GM12891 (cell line): ENCODE results near the gene NLRP10. TPM values are rescaled to one million over a fixed set of nuclear protein-coding genes. Genes with fewer than 3 reads are reported as not detected.

Source experiments
- DNase-seq: peaks from one replicate; pipeline ENCODE4 v3.0.0; 2011; ENCODE audit warnings: low spot score; ENCODE audit not compliant: insufficient read length
- FAIRE-seq: peaks from 2 replicates; lab custom pipeline; 2011; peaks lifted over from hg19 to GRCh38; lab: Jason Lieb, UNC
- PAX5 ChIP-seq: IDR thresholded peaks from 2 replicates; pipeline ENCODE4 v1.6.1; 2011; ENCODE audit warnings: low read length, moderate library complexity, mild to moderate bottlenecking; ENCODE audit not compliant: insufficient read depth, severe bottlenecking
- POLR2A ChIP-seq: IDR thresholded peaks from 2 replicates; pipeline ENCODE4 v1.6.1; 2011; ENCODE audit warnings: low read depth, low read length, control low read depth
- POLR2AphosphoS5 ChIP-seq: IDR thresholded peaks from 2 replicates; pipeline ENCODE4 v1.6.1; 2011; ENCODE audit warnings: low read depth, low read length, control low read depth
- POU2F2 ChIP-seq: IDR thresholded peaks from 2 replicates; pipeline ENCODE4 v1.6.1; 2011; ENCODE audit warnings: low read depth, mild to moderate bottlenecking, control low read depth, low read length, moderate library complexity
- SPI1 ChIP-seq: IDR thresholded peaks from 2 replicates; pipeline ENCODE4 v1.6.1; 2011; ENCODE audit warnings: low read depth, low read length, control low read depth
- TAF1 ChIP-seq: IDR thresholded peaks from 2 replicates; pipeline ENCODE4 v1.6.1; 2011; ENCODE audit warnings: low read depth, low read length, control low read depth
- polyA plus RNA-seq: library from polyadenylated mRNA; unstranded; fragments of >200 nt; gene quantifications from one replicate; pipeline ENCODE4 v1.2.1, GENCODE V29; 2012; ENCODE audit warnings: low read depth, missing spikeins, inconsistent platforms; ENCODE audit not compliant: missing spikeins

NLRP10 gene, protein sequence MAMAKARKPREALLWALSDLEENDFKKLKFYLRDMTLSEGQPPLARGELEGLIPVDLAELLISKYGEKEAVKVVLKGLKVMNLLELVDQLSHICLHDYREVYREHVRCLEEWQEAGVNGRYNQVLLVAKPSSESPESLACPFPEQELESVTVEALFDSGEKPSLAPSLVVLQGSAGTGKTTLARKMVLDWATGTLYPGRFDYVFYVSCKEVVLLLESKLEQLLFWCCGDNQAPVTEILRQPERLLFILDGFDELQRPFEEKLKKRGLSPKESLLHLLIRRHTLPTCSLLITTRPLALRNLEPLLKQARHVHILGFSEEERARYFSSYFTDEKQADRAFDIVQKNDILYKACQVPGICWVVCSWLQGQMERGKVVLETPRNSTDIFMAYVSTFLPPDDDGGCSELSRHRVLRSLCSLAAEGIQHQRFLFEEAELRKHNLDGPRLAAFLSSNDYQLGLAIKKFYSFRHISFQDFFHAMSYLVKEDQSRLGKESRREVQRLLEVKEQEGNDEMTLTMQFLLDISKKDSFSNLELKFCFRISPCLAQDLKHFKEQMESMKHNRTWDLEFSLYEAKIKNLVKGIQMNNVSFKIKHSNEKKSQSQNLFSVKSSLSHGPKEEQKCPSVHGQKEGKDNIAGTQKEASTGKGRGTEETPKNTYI
- not detected for polyA plus RNA-seq

DNA sequence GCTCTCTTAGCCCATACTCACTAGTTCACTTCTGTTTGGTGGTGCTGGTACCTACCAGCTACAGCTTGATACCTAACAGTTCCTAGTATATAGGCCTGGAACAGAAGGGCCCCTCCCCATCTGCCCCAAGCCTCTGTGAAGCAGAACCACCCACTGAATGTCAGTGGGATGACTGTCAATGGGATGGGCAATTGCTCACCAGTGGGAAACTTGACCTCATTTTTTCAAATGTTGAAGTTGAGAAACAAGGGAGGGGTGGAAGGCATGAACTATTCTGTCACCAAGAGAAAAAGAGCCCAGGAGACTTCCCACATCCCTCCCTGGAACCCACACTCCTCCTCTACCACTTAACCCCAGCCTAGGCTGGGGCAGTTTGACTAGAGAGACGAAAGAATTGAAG lies at the start of gene NLRP10:
NLRP10 (minus strand) TSS at position 62 of the 400 bp plus-strand sequence. CDS start 1,952 bp downstream, outside the sequence.
- no peak for DNase-seq
- no peak for FAIRE-seq
- TF ChIP-seq TAF1 (no peak), POLR2AphosphoS5 (no peak), POU2F2 (no peak), PAX5 (no peak), POLR2A (no peak)

DNA sequence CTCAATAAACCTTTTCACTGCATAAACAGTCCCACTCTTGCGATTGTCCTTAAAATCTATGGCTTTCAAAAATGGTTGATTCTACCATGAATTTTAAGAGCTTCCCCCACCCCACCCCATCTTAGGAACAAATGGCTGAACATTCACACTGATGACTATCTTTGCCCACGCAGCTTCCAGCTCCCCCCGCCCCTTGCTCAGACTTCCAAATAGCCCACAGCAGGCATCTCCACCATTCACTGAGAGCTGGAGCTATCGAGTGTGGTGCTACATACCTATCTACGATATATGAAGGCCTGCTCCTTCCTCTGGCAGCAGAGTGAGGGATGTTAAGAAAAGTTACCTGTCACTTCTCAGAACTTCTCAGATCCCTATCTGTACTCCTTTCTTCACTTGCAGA lies 48.6 kb upstream of the NLRP10 start:
- DNase-seq (no peak), FAIRE-seq (no peak)
- TF ChIP-seq PAX5 (no peak), POLR2AphosphoS5 (no peak), POLR2A (no peak), SPI1 (no peak), POU2F2 (no peak), TAF1 (no peak)

DNA sequence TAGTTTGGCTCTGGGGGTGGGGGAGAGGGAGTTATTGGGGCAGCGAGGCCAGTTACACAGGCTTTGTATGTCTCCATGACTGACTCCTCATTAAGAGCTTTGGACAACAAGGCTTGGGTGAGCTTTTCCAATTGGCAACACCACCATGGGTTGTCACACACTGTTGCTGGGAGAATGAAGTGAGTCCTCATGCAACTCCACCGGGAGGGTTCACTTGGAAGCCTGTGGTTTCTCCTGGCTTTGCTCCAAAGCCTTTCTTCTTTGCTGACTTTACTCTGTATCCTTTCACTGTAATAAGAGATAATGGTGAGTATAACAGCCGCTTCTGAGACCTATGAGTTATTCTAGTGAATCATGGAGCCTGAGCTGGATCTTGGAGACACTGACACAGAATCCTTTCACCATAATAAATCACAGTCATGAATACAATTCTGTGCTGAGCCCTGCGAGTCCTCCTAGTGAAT lies 46.8 kb upstream of the NLRP10 start:
- no peak for FAIRE-seq
- TF ChIP-seq SPI1 (no peak), POLR2A (no peak), TAF1 (no peak), POU2F2 (no peak), PAX5 (no peak), POLR2AphosphoS5 (no peak)
- no peak for DNase-seq

DNA sequence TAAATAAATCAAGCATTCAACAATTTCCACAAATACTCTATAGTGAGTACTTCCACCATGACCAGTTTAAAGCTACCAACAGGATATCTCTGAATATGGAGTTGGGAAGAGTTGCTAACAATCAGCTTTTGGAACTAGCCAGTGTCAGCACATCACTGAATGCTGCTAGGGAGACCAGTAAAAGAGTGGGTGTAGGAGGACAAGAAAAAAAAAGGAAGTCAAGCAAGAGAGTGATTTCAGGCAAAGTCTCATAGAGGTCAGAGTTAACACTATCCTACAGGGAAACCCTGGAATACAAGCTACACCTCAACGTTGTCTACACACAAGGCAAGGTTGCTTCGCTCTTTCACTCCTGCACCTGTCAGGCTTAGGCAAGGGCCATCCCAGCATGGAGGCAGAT lies 46.1 kb upstream of the NLRP10 start:
- TF ChIP-seq SPI1 (peak; percentile 14; the same call in 1 of the 2 replicates), POLR2AphosphoS5 (no peak)
- FAIRE-seq (no peak), DNase-seq (no peak)

DNA sequence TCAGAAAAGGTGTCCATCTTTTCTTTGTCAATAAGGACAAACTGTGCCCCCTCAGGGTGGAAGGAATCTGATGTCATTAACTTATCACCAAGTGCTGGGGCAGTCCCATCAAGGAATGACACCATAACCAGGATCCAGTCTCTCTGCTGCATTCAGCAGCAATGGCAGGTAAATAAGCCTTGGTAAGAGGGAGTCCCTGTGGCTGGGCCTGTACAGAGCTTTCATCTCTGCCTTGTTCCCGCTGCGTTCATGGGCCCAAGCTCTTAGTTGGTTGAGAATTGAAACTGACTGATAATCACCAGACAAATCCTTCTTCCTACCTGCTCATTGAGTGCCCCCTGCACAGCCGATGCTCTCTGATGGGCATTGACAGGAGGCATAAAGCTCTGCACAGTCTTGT lies 44.6 kb upstream of the NLRP10 start:
- DNase-seq = no peak
- TF ChIP-seq POLR2AphosphoS5 = no peak
- no peak for TF ChIP-seq PAX5
- TF ChIP-seq TAF1 = no peak
- no peak for TF ChIP-seq POU2F2
- TF ChIP-seq SPI1 = no peak
- TF ChIP-seq POLR2A = no peak
- no peak for FAIRE-seq

DNA sequence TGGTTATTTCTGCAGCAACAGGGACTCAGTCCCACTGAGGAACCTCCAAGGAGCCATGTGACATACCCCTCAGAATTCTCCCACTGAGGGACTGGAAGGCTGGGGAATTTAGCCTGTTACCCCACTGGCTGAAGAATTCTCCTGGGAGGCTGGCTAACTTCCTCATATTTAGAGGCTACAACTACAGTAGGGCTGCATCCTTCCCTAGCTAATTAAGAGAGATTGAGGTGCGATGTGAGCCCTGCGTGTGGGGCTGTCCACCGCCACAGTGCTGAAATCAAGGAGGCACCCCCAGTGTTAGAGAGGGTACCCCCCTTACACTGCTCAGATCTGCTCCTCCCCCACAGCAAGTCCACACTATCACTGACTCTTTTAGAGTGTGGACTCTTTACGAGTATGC lies 43.0 kb upstream of the NLRP10 start:
- TF ChIP-seq SPI1 (no peak), PAX5 (no peak), TAF1 (no peak), POU2F2 (no peak), POLR2AphosphoS5 (no peak), POLR2A (no peak)
- FAIRE-seq (no peak), DNase-seq (no peak)

DNA sequence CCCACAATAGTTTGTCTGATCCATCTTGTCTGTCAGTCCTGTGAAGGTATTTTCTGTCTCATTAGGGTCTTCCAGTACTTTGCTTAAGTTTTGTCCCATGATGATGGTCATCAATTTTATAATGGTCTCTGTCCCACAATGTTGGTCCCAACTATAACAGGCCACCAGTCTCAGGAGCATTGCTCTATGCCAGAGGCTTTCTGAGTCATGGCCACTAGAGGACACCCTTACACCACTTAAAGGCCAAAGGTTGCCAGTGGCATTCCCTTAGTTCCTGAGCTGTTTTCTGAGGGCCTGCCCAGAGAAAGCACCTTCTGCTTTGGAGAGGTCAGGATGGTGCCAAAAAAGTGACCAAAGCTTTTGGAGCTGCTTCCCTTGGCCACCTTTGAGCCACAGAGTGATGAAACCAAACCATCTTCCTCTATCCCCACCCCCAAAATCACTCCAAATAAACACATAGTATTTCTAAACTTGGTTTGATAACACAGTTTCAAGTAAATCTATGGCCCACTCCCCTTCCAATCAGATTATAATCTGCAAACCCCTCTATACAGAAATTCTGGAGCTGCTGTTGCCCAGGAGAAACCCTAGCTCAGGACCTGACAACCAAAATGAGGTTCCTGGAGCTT lies 41.2 kb upstream of the NLRP10 start:
- DNase-seq = peak; percentile 31

DNA sequence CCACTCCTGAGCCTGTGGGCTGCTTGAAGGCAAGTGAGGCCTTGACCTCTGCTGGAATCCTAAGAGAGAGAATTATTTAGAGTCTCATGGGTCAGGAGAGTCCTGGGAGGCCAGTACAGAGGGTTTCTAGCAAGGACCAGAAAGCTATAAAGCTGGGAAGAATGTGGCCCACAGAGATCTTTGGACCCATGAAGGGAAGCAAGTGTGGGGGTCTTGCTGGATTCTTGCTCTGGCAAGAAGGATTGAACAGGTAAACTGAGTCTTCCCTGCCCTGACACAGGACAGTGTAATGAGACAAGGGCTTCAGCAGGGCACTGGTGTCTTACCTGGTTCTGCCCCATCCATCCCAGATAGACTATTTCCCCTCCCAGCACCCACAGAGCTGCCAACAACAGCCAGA lies 40.3 kb upstream of the NLRP10 start:
- DNase-seq = no peak
- FAIRE-seq = no peak
- TF ChIP-seq SPI1 = no peak
- TF ChIP-seq PAX5 = no peak
- no peak for TF ChIP-seq POLR2AphosphoS5
- no peak for TF ChIP-seq POU2F2
- no peak for TF ChIP-seq POLR2A
- no peak for TF ChIP-seq TAF1

More for the DNA sequence above, 41.2 kb upstream of the NLRP10 start:
- FAIRE-seq = peak; percentile 86
- no peak for TF ChIP-seq TAF1
- TF ChIP-seq SPI1 = no peak
- TF ChIP-seq POLR2AphosphoS5 = no peak
- TF ChIP-seq PAX5 = no peak
- no peak for TF ChIP-seq POU2F2
- no peak for TF ChIP-seq POLR2A

DNA sequence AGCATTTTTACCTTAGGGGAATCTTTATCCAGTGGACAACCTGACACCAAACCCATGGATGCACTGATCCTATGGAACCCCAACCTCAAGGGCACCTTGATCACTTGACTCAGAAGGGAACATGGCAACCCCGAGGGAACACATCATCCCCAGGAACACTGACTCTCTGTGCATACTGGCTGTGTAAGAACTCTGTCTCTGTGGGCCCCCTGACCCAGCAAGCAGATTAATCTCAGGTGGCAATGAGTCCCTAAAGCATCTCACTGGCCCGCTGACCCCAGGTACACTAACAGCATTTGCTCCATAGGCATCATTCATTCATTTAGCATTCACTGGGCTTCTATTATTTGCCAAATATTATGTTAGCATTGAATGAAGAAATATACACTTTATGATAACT lies 38.8 kb upstream of the NLRP10 start:
- FAIRE-seq (no peak), DNase-seq (no peak)
- TF ChIP-seq PAX5 = no peak
- no peak for TF ChIP-seq POLR2A
- no peak for TF ChIP-seq POLR2AphosphoS5
- no peak for TF ChIP-seq POU2F2
- no peak for TF ChIP-seq SPI1
- TF ChIP-seq TAF1 = no peak

DNA sequence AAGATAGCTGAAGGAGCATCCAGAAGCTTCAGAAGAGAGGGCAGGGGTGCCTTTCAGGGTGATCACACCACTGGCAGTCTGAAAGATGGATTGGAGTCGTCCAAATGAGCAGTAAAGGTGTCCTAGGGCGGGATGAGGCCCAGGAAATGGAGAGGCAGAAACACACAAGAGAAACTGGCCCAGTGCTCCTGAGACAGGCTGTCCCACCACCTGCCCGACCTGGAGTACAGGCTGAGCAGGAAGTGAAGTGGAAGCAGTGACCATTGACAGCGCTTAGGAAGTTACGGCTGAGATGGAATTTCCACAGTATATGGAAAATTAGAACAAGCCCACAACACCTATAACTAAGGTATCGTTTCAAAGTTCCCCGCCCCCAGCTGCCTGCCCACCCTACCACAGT lies 37.9 kb upstream of the NLRP10 start:
- FAIRE-seq (no peak), DNase-seq (no peak)
- TF ChIP-seq POLR2A = no peak
- no peak for TF ChIP-seq POU2F2
- TF ChIP-seq TAF1 = no peak
